NCI-H524 treated with DMSO at 0.1 percent for 48 hours (cell line): ENCODE results near the gene CXCL12.

ENCODE experiments used
- DNase-seq: peaks from one replicate; lab custom pipeline; 2025; lab: John Stamatoyannopoulos, UW

The CXCL12 gene

DNA sequence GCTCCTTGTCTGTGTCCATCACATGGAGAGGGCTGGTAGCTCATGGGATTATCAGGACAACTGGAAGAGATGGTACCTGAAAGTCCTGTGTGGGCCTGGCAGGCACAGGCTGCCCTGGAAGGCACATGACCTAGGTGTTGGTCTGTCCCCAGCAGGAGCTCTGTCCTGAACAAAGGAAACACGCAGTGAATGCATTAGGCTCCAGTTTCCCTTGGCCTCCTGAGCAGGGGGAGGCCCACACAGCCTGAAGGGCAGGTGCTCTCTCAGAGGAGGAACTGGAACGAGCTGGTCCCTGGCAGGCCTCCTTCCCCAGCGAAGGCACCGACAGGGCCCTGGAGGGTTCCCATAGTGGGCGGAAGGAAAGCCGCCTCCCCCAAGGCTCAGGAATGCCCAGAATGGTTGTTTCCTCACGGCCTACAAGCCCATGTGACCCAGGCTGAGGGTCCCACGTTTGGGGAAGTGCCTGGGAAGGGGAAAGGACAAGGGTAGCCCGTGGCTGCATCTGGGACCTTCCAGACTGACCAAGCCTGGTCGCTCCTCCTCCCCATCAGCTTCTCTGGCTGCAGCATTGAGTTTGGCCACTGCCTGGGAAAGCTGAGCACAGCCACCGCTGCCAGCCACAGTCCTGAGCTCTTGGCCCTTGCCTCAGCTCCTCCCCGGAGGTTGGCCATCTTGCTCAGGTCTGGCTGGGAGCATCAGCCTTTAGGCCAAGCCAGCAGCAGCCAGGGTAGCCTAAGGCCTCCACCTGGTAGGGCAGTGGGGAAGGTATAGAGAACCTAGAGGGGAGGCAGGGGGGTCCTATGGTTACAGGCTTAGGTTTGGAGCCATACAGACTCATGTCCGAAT, 21.8 kb downstream of the CXCL12 start:
- no peak for DNase-seq

DNA sequence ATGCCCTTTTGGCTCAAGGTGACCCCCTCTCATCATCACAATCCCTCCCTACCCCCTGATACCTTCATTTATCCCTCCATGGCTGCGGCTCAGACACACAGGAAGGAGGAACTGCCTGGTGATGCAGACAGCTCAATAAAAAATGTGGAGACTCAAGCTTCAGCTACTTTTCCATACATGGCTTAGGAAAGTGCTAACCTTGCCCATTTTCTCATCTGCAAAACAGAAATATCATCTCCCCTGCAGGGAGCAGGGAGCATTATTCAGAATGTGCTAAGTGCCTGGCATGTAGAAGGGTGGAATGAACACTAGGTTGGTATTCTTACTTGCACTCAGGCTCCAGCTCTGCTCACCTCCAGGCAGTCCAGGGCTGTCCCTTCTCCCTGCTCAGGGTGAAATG, 23.8 kb downstream of the CXCL12 start:
- no peak for DNase-seq

DNA sequence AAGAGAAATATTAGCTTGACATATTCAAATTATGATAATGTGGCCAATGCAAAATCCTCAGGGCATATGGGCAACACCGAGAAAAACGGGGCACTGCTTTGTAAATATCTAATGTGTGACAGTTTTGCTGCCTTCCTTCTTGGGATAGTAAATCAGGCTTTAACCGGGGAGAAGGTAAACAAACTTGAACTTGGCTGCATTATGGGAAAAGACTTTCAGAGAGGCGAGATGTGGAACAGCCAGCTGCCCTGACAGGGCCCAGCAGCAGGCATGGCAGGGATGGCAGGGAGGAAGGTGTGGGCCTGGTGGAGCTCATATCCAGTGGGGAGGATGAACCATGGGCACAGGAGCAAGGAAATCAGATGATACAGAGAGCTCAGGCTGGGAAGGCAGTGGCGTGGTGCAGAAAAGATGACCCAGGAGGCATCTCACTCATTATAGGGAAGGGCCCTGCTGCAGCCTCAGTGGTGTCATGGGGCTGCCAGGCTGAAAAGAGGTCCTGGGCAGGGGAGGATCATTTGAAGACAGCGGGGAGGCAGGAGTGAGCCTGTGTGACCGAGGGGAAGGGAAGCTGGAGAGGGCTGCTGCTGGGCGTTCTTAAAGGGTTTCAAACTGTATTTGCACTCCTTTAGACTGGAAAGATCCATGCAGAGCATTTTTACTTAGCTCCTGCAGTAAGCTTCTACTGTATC, 26.7 kb downstream of the CXCL12 start:
- DNase-seq: no peak

DNA sequence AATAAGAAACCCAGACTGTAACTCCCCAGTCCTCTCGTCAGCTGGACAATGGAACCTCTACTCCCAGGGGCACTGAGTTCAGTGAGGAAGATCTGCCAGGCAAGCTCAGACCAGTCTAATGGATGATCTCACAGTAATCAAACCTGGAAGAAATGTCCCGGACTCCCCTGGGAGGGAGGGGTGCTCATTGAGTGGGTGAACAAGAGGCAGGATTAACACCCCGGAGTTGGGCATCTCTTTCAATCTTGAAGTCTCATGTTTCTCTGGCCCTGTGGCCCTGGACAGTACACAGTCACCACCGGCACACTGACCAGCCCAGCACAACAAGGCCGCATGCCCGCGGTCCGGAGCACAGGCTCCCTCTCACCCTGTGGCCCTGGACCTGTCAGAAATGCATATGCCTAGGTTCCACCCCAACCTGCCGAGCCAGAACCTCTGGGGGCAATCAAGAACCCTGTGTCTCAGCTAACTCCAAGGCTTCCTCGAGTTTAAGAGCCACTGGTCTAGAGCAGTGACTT, 27.8 kb downstream of the CXCL12 start:
- no peak for DNase-seq

DNA sequence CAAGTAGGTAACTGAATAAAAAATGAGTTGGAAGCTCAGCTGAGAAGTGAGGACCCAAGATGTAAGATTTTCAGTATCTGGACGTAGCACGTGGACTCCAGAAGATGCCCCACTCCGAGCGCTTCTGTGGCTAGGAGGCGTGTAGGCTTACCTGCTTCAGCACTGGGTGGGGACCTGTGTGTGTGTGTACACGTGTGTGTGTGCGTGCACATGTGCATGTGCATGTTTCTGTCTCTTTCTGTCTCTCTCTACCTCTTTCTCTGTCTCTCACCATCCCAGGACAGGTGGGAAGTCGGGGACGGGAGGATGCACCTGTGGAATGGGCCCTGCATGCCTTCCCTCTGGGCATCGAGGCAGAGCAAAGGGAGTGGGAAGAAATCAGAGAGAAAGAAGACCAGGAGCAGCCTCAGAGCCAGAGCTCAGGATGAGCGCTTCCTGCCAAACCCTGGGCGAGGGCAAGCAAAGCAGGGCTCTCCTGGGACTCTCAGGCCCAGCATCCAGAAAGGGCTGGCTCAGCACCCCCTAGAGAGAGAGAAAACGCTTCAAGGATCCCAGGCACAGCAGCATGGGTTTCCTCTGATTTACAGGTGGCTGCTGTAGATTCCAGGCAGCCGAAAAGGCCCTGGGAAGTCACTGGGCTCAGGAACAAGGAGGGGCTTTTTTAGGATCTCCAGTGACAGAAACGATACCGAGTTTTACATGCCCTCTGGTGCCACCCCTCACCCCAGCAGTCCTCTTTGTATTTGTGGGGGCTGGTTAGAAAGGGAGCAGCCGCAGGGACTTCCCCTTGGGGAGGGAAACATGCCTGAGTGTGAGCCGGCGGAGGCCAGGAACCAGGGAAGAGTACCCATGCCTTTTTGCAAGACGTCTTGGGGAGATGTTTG, 28.5 kb downstream of the CXCL12 start:
- no peak for DNase-seq

DNA sequence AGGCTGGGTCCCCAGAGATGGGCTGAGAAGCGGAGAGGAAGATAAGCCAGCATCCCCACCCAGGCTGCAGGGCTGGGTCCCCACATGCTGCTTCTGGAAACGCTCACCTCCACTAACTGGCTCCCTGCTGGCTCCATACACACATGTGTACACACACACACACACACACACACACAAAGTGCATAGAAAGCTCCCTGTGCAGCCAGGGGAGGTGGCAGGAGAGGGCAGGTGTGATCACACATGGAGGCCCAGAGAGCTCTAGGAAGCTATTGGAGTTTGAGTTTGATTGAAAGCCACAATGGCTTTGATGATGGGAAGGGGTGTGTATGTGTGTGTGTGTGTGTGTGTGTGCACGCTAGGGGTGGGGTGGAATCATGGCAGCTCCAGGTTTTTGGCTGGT, 29.3 kb downstream of the CXCL12 start:
- no peak for DNase-seq

DNA sequence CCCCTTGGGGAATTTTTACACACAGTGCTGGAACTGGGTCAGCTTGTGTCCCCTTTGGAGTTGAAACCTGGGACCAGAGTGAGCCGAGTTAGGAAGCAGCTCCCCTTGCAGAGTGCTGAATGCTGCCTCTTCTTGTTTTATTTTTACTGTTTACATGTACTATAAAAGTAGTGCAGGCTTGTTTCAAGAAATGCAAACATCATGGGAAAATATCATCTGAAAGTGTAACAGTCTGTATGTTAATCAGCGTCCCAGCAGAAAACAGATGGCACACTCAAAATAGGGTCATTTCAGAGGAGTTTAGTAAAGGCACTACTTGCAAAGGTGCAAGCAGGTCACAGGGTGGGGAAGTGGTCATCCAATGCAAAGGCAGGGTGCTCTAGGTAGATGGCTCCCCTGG, 30.1 kb downstream of the CXCL12 start:
- DNase-seq: no peak

DNA sequence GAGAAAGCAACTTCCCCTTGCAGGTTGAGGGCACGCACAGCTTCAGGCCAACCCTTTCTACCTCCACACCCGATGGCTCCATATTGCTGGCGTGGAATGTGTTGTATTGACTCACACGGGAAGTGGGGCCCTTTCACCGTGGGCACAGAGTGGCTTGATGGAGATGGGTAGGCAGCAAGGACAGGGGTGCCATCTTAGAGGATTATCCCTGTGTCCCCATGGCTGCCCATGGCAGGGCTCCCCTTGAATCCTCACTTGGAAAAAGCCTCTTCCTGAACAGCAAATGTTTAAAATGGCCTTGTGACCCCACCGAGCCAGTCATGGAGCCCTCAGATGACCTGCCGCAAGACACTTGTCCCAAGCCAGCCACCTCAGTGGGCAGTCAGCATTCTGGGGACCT, 31.2 kb downstream of the CXCL12 start:
- no peak for DNase-seq

DNA sequence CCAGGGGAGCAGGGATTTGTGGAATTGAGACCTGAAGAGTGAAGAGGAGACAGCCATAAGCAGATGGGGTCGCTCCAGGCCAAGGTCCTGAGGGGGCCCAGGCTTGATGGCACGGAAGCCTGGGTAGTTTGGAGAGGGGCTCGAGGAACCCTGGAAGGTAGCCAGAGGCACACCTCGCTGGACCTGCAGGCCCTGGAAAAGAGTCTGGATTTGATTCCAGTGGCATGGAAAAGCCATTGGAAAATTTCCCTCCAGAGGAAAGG, 31.8 kb downstream of the CXCL12 start:
- DNase-seq: no peak

DNA sequence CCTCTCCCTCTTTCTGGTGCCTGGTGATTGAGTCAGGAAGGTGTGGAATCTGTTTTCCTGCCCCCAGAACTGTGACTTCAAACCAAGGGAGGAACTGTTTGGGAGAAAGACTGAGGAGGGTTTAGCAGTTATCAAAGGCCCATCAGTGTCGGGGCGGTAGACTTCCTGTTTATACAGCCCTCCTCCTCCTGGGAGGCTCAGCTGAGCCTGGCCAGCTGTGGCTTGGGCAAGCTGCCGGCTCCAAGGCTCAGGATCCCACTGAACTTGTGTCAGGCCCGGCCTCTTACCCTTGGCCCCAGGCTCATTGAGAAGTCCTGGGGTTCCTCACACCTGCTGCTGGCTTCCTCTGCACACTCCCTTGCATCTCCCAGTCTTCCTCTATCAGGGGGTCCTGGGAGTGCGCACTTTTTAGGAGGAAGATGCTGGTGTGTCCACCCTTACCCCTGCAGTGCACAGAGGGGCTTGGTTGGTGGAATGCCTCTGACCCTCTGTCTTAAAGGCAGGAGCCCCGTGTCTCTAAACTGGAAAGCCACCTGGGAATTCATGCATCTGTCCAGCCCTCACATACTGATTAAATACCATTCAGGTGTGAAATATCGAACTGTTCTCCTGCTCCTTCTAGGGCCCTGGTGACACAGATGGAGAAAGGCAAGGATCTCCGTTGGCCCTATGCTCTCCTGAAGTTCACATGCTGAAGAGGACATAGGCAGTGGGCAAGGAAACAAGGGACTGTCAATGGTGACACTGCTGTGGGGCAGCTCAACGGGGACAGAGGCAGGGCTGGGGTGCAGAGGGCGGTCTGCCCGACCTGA, 32.4 kb downstream of the CXCL12 start:
- no peak for DNase-seq

DNA sequence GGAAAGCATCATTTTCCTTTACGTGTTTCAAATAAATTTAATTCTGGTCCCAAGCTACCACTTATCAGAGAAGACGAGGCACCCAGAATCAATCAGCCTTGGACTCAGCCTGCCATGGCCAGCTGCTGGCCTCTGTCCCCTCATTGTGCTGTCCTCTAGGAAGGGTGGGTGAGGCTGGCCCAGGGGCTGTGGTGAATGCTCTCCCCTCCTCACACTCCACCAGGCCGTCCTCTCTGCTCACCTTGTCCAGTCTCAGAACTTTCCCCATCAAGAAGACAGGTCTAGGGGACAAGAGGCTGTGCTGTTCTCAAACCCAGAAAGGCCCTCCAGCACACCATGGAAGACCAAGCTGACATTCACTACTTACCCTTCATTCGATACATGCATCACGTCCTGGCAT, 36.4 kb downstream of the CXCL12 start:
- DNase-seq: no peak

DNA sequence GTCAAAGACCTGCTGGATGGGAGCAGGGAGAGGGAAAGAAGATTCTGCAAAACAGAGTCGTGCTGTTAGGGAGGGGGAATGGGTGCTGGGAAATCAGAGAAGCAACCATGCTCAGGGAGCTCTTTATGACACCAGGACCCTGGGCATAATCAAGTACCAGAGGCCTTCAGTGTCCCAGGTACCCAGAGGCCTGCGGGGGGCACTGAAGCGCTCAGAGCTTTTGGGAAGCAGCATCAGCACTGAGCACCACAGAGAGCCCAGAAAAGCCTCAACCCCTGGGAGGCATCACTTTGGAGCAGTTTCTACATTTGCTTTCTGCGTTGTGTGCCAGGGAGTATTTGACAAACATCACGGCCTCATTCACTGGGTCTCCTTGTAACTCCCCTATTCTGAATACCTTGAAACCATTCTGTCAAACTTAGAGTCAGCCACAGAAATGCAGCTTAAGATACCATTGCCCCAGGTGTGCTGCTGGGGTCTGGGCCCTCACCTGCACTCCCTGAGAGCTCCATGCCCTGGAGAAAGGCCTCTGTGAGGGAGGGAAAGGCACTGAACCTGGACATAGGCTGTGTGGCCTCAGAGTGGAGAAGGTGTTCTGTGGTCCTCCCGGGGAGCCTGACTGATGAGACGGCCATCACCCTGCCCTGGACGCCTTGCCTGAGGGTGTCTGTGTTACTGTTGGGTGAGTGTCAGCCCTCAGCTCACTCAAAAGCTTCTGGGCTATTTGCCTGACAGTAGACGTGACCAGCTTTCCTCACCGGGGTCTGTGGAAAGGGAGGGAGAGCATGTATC, 37.1 kb downstream of the CXCL12 start:
- no peak for DNase-seq

DNA sequence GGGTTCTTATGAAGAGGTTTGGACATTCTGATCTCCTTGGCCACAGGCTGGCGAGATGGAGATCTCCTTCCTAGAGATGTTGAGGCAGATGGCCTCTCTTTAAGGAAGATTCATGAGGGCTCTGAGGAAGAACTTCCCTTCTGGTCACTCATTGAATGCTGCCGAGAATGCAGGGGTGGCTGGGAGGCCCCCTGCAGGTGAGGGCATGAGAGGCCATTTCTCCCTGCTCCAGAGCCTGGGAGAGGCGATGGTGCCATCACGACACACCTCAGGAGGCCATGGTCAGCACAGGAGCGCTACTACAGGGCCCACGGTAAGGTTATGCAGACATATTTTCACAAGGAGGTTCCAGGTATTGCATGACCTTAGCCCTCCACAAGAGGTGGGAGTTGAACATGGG, 40.2 kb downstream of the CXCL12 start:
- DNase-seq: no peak

DNA sequence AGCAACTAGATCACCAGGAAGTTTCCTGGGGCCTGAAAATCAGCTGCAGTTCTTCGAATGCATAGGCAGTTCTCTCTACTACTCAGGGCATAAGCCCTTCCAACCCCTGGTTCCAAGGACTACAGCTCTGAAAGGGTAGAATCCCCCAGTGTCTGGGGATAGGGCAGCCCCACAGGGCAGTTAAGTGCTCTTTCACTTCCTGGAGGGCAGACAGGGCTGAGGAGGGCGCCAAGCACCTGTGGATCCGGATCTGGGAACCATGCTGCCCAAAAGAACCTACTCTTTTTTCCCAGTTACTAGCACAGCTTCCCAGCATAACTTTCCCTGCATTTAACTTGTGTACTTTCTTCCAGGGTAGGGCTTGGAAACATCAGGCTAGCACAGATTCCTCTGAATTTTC, 41.1 kb downstream of the CXCL12 start:
- no peak for DNase-seq

DNA sequence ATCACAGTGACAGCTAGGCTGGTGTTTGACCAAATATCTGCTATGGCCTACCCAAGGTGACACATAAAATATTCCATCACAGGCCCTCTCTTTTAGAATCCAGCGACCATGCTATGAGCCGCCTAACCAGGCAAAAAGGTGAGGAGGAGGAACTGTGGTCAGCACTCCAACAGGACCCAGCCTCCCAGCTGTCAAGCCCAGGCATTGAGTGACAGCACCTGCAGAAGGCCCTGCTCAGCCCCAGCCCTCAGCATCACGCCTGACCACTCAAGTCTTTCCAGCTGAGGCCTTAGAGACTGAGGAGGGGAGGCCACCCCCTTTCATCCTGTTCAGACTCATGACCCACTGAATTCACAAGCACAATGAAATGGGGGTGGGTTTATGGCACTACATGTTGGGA, 43.0 kb downstream of the CXCL12 start:
- DNase-seq: no peak

DNA sequence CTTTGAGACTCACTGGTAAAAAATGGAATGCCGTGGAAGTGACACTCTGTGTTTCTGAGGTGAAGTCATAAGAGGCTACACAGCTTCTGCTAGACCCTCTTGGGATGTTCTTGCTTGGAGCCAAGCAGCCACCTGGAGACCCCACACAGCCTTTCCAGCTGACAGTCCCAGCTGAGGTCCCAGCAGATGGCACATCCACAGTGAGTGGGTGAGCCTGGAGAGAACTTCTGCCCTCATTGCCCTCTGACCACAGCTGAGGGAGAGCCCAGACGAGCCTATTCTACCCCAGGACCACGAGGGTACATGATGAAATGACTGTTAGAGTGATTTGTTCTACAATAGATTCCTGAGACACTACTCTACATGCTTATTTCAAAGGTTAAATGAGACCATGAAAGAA, 44.3 kb downstream of the CXCL12 start:
- no peak for DNase-seq

DNA sequence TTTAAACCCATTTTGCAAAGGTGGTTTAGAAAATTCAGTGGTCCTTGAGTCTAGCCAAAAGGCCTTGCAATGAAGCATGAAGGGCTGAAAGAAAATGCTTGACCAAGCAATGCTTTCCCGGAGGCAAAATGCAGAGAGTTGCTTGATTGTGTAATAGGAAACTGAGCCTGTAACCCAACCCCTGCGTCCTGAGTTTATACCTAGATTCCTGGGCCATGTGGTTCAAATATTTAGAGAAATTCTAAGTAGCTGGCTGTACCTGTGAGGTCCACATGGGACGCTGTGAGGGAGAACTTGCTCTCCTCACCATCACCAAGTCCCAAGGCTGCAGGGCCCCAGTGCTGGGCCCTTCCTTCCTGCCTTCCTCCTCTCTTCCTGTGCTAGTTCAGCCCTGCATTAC, 45.7 kb downstream of the CXCL12 start:
- DNase-seq: no peak

DNA sequence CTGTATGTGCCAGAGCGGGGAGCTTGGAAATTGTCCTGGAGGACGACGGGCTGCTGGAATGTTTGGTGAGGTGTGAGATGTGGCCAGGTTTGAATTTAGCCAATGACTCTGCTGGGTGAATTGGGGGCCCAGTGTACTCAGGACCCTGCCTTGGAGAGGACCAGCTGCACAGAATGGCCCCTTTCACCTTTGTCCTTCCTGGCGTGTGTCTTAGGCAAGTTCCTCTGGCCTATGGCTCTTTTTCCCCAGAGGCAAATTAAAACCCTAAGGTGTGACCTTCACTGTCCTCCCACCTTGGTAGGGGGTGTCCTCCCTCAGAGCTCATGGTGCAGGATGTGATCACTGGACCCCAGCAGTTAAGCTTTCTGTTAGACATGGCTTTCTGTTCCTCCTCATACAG, 47.8 kb downstream of the CXCL12 start:
- DNase-seq: no peak

DNA sequence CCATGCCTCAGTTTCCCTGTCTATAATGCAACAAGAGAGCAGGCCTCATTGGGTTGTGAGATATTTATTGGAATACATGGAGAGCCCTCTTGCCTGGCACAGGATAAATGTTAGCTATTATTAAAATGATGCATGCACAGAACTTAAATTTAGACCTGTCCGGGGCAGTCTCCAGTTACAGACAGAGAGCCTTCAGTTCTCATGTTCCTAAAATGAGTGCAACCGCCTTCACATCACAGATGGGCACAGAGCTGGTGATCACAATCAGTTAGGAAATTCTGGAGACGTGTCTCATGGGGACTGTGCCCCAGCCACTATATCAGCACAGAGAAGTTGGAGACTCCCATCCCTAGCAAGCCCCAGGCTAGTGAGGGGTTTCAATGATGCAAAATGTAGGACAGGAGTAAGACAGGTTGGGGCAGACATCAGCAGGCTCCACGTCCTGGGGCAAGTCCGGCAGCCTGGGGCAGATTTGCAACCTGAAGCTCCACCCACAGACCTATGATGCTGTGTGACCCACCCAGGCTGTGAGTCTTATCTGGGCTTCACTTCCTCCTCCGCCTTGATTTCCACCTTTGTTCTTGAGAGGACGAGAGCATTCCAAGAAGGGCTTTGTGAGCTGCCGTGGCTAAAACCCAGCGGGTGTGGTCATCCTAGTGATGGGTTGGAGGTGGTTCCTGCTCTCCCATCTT, 49.4 kb downstream of the CXCL12 start:
- DNase-seq: no peak

DNA sequence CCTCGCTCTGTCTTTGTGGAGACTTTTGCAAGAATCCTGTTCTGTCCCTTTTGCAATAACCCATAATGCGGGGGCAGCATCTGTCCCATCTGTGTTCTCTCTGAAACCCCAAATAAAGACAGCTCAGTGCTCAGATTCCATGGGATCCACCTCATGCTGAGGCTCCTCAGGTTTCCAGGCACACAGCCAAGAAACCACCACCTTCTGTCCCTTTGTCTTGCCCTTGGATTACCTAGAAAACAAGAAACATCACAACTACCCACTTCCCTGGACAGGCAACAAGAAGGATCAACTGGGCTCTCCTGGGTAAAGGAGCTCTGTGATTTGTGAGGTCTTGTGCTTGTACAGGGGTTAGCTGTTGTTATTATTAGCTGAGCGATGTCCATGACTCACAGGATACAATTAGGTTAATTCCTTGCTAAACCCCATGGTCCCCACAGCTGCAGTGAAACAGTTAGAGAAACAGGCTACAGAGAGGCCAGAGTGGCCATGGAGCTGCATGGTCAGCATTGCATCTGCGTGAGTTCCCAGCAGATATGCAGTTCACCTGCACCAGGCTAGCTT, 50.2 kb downstream of the CXCL12 start:
- DNase-seq: peak; percentile 4
